Testis (tissue), 2 donors: ENCODE results near the gene TENT4A.

Experiments
- CTCF ChIP-seq, 3 experiments: fragments of 450-650 bp in 2 of 3; fragments of 200-600 bp in 1 of 3; sonication (generic) in 1 of 3; IDR thresholded peaks; one replicate each; pipeline ENCODE4 v1.5.1; 2016 to 2019; ENCODE audit warnings: antibody characterized with exemption in 3 of 3, mild to moderate bottlenecking in 2 of 3, moderate library complexity in 1 of 3
- POLR2A ChIP-seq: fragments of 450-650 bp; IDR thresholded peaks from one replicate; pipeline ENCODE4 v1.6.1; 2017; ENCODE audit warnings: antibody characterized with exemption, mild to moderate bottlenecking, moderate library complexity

GRCh38 chr5:6775571-6775970 is 62.3 kb downstream of the TENT4A start:
- TF ChIP-seq CTCF (IDR thresholded peaks at IDR 0.05) (no peak), POLR2A (no peak)
